ENCODE results near the gene CD58.
"Not testable (repeated sequence)": the region's sequence is repeated elsewhere in the genome, so short reads cannot be mapped to it uniquely, and the experiment has no call there.

Gene CD58

DNA sequence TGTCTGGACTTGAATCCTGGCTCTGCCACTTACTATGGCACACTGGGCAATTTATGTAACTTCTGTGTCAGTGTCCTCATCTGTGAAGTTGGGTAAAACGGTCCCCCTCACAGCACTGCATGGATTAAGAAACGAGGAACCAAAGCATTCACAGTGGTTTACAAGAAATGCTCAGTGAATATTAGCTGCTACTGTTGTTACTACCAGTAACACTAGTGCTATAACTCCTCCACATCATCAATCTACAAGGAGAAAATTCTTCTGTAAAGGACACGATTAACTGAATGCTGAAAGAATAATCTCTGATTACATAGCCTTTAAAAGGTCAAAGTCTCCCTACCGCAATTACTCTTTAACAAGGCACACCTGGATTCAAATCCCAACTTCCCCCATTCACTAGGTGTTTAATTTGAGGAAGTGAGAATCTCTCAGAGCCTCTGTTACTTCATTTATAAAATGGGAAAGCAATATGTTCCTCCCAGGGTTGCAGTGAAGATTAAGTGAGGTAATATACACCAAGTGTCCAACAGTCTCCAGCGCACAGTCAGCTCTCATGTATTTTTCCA, 26.0 kb upstream of the CD58 start:
- DNase-seq (ENCODE audit: extremely low read depth, low read depth); H3K4me3 ChIP-seq (replicated peaks; ENCODE audit: low read depth, low read length): not testable (repeated sequence)

DNA sequence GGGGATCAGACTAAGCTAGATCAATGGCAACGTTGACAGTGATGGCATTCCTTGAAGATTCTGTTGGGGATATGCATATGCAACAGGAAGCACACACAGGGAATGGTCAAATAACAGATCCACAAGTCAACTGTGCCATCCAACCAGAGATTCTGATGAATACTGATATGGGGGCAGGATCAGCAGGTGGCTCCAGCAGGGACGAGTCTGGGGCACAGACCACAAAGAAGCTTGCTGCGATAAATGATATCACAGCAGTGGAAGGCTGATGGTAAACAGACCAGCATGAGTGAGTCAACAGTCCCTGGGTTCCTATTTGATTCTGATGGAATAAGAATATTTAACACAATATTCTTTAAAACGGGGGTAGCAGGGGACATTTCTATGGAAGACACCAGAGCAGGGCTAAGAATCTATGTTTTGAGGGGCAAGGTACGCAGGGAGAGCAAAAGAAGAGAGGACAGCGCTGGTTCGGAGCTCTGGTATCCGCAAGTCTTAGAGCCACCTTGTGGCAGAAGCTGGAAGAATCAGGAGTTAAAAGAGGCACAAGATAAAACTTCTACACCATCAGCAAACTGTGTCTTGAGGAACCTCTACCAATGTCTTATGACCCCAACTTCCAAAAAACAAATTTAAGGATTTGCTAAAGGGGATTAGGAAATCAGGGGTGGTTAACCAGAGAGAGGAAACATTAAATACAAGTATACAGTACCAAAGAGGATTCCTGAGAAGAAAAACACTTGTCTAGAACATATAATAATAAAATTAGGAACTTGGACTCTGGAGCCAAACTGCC, 25.3 kb upstream of the CD58 start:
- H3K4me3 ChIP-seq (replicated peaks; ENCODE audit: low read depth, low read length) = not testable (repeated sequence)

DNA sequence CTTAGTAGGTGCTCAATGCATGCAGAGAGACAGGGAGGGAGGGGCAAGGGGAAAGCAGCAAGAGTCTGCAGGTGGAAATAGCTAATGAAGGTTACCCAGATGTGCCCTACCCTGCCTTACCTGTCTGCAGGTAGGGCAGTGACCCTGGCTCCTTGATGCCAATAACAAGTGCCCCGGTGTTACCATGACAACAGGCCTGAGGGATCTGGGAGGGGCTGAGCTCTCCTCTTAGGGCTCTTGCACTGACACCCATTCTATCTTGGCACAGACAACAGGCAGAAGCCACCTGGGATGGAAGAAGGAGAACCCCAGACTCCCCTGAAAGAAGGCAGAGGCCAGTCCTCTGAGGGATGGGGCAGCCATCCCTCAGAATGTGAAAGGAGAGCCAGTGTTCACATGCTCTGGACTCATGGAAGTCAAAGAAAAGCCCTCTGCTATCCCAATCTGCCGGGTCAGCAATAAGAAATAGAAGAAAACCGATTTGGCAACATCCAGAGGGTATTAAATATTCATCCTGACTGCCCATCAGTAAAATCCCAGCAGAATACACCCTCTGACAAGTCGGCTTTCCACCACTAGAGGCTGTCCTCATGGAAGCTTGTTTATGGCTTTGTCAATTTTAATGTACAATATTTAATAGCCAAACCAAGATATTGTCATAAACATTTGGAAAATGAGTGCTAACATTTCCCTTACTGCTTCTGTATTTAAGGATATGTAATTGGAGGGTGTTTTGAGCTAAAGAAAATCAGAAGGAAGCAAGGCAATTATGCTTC, 24.4 kb upstream of the CD58 start:
- TF ChIP-seq, protein P1, sequence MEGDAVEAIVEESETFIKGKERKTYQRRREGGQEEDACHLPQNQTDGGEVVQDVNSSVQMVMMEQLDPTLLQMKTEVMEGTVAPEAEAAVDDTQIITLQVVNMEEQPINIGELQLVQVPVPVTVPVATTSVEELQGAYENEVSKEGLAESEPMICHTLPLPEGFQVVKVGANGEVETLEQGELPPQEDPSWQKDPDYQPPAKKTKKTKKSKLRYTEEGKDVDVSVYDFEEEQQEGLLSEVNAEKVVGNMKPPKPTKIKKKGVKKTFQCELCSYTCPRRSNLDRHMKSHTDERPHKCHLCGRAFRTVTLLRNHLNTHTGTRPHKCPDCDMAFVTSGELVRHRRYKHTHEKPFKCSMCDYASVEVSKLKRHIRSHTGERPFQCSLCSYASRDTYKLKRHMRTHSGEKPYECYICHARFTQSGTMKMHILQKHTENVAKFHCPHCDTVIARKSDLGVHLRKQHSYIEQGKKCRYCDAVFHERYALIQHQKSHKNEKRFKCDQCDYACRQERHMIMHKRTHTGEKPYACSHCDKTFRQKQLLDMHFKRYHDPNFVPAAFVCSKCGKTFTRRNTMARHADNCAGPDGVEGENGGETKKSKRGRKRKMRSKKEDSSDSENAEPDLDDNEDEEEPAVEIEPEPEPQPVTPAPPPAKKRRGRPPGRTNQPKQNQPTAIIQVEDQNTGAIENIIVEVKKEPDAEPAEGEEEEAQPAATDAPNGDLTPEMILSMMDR (IDR thresholded peaks at IDR 0.05; ENCODE audit: low read depth, low read length, missing control alignments) = peak; percentile 9
- DNase-seq (ENCODE audit: extremely low read depth, low read depth) = not testable (repeated sequence)

More for the DNA sequence above, 25.3 kb upstream of the CD58 start:
- not testable (repeated sequence) for DNase-seq (ENCODE audit: extremely low read depth, low read depth)
- TF ChIP-seq, protein P1 (IDR thresholded peaks at IDR 0.05; ENCODE audit: low read depth, low read length, missing control alignments) = peak; percentile 40

DNA sequence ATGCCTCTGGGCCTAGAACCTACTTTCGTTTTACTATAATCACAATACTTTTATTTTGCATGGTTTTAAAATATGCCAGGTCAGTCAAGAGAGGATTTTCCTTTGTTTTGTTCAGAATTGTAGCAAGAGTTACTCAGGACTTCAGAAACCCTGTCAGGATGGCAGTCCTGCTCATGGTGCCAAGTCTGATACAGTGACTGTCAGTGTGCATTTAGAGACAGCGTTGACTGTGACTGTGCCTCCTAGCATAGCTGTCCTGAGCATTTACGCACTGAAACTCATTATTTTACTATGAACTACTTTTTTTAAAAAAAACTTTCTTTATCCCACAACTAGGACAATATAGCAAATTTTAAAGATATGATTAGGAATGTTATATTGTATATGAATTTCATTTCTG, 23.2 kb upstream of the CD58 start:
- not testable (repeated sequence) for H3K4me3 ChIP-seq (replicated peaks; ENCODE audit: low read depth, low read length); DNase-seq (ENCODE audit: extremely low read depth, low read depth)

More for the DNA sequence above, 24.4 kb upstream of the CD58 start:
- H3K4me3 ChIP-seq (replicated peaks; ENCODE audit: low read depth, low read length) = not testable (repeated sequence)

DNA sequence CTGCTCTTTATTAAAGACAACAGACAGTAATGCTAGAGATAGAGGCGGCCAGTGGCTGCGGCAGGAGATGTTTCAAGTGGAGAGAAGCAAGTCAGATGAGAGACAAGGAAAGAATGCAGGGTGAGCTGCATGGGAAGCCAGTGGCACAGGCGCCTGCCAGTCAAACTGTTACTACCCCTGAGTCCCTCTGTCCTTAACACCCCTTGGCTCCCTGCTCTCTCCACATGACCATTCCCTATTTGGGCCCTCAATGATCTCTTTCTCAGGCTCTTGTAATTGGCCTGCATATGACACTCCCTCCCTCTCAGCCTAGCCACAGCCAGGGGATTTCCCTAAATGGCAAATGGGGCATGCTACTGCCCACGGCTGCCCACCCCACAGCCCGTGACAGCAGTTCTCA, 22.6 kb upstream of the CD58 start:
- not testable (repeated sequence) for DNase-seq (ENCODE audit: extremely low read depth, low read depth); H3K4me3 ChIP-seq (replicated peaks; ENCODE audit: low read depth, low read length)

DNA sequence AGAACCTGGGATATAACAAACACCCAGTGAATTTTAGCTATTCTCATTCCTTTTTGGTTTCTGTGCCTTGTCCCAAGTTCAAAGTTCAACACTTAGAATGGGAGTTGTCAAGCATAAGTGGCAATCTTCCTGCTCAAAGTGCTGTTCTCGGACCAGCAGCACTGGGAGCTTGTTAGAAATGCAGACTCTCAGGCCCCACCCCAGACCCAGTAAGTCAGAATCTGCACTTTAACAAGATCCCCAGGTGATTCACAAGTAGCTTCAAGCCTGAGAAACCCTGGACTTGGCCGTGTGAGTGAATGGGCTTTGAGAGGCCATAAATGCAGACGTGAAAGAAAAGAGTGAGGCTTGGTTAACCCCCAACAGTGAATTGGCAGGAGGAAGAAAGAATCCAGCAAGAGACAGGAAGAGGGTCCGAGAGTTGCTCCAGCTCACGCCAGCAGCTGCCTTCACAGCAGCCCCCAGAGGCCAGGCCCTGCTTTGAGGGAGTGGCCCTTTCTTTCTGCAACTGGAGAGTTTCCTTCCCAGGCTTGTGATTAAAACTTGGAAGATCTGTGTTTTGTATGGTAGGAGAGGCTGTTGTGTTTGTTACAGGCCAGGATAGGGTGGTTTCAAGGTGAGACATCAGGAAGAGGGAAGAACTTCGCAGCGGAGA, 21.3 kb upstream of the CD58 start:
- H3K4me3 ChIP-seq (replicated peaks; ENCODE audit: low read depth, low read length); DNase-seq (ENCODE audit: extremely low read depth, low read depth): not testable (repeated sequence)

DNA sequence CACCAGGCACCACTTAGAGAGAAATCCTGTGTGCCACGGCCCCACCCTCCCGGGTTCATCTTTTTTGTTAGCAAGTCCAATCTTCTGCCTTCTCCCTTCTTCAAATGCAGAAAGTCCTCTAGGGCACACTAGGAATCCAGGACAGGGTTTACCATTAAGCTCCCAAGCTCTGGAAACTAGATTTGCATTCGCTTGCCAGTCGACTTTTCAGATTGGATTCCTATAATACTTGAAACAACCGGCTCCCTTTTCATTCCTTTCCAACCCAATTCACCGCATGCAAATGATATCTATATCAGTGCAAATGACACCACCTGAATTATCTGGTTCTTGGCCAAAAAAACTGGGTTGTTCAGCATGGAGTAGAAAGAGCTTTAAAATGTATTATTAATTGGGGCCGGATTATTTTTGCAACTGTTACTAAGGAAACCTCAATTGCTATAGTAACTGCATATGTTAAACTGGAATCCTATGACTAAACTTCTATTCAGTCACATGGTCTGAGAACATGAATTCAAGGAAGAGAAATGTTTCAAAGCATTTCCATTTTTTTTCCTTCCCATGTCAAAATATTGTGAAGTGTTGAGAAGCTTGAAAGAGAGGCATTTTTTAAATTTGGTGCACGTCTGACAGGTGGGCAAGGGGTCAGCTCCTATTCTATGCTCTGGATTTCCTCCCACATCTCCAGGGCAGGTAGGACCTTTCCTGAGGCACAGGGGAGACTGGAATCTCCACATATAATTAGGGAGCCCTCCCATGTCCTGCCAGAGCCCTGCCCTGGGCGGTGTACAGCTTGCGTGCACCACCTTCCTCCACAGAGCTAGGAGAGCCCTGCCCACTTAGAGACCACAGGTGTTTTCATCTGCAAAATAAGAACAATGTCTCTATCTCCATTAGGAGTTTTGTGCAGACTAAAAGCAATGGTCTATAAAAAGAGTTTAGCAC, 20.5 kb upstream of the CD58 start:
- DNase-seq (ENCODE audit: extremely low read depth, low read depth); H3K4me3 ChIP-seq (replicated peaks; ENCODE audit: low read depth, low read length): not testable (repeated sequence)

DNA sequence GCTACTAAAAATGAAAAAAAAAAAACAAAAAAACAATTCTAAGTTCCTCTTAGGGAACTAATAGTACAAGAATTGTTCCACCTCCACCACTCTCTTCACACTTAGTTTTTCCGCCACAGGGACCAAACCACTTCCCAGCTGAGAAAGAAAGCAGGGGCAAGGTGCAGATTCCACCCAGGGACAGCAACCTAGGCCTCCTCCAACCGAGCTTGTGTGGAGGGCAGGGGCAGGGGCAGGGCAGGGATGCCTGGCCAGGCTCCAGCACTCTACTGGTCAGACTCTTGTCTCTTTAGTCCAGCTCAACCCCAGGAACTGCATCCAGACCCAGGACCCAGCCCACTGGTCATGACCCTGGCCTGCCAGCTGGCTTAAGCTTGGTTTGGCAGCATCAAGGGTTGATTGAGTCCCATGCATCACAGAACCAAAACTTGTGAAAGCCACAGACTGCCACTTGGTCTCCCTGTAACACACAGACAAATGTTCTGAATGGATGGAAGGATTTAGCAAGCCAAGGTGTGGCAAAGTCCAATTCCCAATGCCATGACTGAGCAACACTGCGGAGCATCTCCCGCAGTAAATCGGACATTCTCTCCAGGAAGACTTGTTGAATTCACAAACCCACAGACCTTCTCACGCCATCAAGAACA, 19.7 kb upstream of the CD58 start:
- H3K4me3 ChIP-seq (replicated peaks; ENCODE audit: low read depth, low read length); DNase-seq (ENCODE audit: extremely low read depth, low read depth): not testable (repeated sequence)

DNA sequence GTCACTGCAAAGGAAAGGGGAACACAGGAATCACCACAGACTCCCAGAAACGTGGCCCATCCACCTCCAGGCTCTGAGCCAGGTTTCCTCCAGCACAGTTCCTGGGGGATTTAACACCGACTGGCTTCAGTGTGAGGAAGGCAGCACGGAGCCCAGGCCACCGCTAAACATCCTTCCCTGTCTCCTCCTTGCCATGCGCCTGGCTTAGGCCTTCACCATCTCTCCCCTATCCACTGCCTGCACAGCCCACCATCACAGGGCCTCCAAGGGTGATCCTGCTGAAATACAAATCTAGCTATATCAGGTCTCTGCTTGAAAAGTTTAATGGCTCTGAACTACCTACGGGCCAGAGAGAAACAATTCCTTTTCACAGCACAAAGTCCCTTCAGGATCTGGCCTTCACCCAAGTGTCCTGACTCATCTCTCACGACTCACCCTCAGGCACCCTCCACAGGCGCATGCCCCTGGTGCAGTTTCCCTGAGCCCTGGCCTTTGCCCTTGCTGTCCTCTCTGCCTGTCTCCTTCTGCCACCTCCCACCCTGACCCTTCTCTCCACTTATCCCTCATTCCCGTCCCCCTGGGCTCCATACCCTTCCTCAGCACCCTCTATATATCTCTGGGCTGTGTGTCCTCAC, 18.4 kb upstream of the CD58 start:
- not testable (repeated sequence) for DNase-seq (ENCODE audit: extremely low read depth, low read depth); H3K4me3 ChIP-seq (replicated peaks; ENCODE audit: low read depth, low read length)
